Hypothalamus (tissue), 51 donors: ENCODE measurements around the gene COX4I2.

Source experiments
- DNase-seq, 51 donors: peaks; one replicate each; lab custom pipeline; 2025; lab: John Stamatoyannopoulos, UW

COX4I2 gene

GRCh38 chr20:31673943-31674463 lies 36.3 kb downstream of the COX4I2 start:
- no peak for DNase-seq

- peak in 38 of 51 donors; percentile 9 to 70 (median 44) for DNase-seq
Measured at GRCh38 chr20:31674895-31675827, 37.4 kb downstream of the COX4I2 start.

- DNase-seq, result peak in 7 of 51 donors; percentile 6 to 67 (median 19)
Measured at GRCh38 chr20:31675828-31676608, 38.3 kb downstream of the COX4I2 start.

GRCh38 chr20:31676609-31676989 lies 38.9 kb downstream of the COX4I2 start:
- no peak for DNase-seq

- DNase-seq, result no peak
Measured at GRCh38 chr20:31677553-31678260, 40.0 kb downstream of the COX4I2 start.

- no peak for DNase-seq
Measured at GRCh38 chr20:31678389-31679356, 41.0 kb downstream of the COX4I2 start.

GRCh38 chr20:31679357-31680285 lies 41.9 kb downstream of the COX4I2 start:
- no peak for DNase-seq

GRCh38 chr20:31680286-31681127 lies 42.8 kb downstream of the COX4I2 start:
- DNase-seq, result no peak

GRCh38 chr20:31681128-31681727 lies 43.5 kb downstream of the COX4I2 start:
- DNase-seq, result no peak

GRCh38 chr20:31681769-31682168 lies 44.1 kb downstream of the COX4I2 start:
- DNase-seq, result no peak

GRCh38 chr20:31682352-31682751 lies 44.6 kb downstream of the COX4I2 start:
- no peak for DNase-seq

GRCh38 chr20:31682927-31683326 lies 45.2 kb downstream of the COX4I2 start:
- DNase-seq, result no peak

- DNase-seq, result no peak
Measured at GRCh38 chr20:31684153-31685015, 46.7 kb downstream of the COX4I2 start.

GRCh38 chr20:31685853-31686643 lies 48.3 kb downstream of the COX4I2 start:
- no peak for DNase-seq

GRCh38 chr20:31687777-31688176 lies 50.1 kb downstream of the COX4I2 start:
- DNase-seq, result no peak
